COLO668 (cell line): ENCODE data around the gene MYEOV.

Experiments used
- DNase-seq: peaks from one replicate; lab custom pipeline; 2025; ENCODE audit not compliant: unreplicated experiment; lab: John Stamatoyannopoulos, UW

Gene MYEOV

DNA sequence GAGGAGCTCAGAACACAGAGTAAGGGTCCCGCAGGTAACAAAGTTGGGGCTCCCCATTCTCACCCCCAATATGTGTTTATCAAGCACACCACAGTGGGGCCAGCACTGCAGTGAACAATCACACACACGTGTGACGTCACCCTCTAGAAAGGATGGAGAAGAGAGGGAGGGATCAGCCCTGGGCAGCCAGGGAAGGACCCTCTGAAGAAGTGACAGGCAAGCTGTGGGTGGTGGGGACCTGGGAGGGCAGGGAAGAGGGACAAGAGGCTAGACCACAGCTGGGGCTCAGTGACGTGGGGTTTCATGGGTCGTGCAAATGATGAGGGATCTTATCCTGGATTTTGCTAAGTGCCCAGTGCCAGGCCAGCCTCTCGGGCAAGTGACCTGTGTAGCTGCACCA lies 28.7 kb upstream of the MYEOV start:
- no peak for DNase-seq

DNA sequence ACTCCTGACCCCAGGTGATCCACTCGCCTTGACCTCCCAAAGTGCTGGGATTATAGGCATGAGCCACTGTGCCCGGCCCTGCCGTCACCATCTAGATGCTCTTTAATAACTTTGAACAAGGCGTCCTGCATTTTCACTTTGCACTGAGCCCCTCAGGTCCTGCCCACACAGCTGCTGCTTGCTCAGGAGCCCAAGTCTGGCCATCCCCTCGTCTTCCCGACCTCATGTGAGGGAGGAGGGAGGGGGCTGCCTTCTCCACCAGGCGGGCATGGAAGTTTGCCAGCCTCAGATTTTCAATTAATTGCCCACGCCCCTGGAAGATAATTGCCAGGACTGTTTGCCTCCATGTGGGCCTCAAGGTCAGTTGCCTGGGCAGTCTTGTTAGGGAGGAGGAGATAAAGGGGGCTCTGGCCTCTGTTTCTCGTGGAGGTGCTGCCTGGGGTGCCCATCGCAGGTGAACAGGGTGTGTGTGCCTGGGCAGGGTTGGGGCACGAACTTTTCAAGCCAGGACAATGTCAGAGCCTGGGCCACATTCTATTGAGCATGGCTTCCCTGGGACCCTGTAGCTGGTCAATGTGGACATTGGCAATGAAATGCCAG lies 27.9 kb upstream of the MYEOV start:
- no peak for DNase-seq

DNA sequence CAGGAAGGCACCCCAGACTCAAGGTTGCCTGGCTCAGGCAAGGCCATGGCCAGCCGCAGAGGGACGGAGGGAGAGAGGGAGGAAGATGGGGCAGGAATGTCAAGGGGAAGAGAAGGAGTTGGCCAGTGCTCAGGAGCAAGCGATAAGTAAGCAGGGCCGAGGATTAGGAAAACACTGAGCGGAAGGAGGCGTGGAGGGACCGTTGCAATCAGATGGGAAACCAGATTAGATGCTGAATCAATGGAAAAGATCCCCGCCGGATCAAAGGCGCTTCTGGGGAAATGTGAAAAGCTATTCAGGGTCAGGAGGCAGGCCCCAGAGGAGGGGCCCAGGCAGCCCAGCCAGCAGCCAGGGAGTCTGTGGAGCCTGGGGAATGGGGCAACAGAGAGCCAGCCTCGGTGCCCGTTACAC lies 26.6 kb upstream of the MYEOV start:
- DNase-seq = no peak

DNA sequence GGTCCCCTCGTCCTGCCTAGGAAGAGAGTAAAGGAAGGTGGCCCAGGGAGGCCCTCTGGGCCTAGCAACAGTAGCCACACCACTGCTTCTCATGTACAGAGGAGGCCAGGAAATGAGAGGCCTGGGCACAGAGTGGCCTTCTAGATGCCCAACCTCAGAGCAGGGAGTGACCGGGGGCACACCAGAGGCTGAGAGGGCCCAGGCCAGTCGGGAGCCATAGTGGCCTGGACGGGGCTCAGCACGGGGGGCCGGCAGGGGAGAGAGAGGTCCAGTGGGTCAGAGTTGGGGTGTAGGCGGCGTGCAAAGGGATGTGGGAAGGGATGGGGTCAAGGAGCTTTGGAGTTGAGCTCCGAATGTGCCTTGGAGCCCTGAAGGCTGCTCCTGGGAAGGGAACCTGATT lies 25.0 kb upstream of the MYEOV start:
- no peak for DNase-seq

DNA sequence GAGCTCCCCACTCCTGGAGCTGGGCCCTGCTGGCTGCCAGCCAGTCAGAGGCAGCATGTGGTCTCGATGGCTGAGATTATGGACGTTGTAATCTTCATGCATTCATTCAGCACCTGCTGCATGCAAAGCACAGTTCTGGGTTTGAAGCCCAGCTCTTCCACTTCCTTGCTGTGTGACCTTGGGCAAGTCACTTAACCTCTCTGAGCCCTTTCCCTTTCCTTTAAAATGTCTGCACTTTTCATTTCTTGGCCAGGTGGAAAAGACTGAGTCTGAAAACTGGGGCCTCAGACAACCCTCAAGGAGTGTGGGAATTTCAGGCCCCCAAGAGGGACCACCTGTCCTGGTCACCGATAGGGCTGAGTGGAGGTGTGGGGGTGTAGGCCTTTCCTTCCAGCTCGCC lies 24.6 kb upstream of the MYEOV start:
- DNase-seq = no peak

DNA sequence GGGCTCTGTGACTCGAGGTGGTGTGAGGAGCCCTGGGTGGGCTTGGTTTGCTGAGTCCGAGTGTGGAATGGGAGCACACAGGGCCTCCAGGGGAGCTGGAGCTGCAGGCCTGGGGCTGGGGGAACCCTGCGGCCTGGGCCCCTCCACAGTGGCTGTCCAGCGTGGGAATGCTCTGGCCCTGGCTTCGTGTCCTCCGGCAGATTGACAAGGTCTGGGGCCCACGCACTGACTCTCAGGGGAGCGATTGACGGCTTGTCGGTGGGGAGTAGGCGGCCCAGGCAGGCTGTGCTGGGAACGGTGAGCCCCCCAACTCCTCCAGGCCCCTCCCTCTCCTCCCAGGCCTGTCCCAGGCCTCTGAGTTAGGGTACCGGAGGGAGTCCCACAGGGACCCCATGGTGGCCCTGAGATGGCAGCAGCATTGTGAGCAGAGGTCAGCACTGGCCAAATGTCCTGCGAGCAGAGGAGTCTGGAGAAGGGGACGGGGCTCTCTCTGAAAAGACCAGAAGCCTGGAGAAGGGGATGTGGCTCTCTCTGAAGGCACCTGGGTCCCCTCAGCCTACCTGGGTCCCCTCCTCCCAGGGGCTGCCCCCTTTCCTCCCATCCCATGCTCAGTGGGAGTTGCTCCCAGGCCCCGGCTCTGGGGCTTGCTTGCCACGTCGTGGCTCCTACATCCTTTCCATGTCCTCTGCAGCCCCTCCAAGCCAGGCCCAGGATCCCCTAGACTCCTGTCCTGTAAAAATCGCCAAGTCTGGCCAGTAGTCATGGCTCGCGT lies 23.8 kb upstream of the MYEOV start:
- no peak for DNase-seq

DNA sequence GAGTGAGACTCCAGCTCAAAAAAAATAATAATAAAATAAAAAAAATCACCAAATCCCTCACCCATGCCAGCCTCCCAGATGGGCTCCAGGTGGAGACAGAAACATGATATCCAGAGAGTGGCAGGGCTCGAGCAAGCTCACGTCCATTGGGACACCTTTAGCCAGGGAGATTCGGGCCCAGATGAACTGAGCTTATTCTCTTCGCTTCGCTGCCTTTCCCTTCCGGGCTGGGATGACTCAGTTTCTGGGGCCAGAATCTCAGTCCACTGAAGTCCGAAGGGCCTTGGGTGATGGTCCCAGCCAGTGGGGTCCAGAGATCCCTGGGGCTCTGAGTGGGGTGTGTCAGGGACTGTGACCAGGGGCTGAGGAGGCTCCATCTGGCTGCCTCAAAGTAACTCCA lies 23.0 kb upstream of the MYEOV start:
- no peak for DNase-seq

DNA sequence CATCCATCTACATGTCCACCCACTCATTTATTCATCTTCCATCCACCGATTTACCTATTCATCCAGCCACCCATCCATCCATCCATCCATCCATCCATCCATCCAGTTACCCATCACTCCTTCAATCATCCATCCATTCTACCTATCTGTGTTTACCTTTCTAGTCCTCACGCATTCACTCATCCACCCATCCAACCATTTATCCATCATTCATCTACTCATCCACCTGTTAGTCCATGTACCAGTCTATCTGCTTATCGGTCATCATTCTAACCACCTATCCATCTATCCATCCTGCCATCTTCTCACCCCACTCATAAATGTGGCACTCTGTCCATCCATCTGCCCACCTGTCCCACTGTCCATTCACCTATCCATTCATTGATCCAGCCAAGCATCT lies 21.9 kb upstream of the MYEOV start:
- DNase-seq = no peak

DNA sequence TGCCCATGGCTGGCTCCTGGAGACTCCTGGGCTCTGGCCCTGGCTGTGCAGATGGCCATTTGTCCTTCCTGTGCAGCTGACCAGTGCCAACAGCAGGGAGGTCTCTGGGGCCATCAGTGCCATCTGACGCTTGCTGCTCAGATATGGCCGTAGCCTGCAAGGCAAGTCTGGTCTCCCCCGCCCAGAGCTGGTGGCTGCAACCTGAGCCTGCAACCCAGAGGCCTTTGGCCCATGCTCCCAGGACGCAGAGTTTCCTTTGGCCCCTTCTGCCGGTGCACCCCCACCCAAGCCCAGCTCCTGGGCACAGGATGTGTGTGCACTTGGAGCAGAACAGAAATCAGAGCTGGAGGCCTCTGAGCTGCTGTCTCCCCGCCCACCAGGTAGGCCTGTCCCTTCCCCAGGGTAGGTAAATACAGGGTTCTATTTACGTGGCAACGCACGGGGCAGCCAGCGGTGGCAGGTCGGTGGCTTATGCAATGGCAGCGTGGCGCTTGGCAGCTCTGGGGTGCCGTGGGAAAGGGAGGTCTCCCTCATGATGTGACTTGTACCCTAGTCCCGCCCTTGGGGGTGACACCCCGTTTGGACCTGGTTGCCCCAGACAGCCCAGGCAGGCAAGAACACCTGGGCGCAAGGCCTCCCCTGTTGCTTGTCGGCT lies 21.0 kb upstream of the MYEOV start:
- DNase-seq = no peak

DNA sequence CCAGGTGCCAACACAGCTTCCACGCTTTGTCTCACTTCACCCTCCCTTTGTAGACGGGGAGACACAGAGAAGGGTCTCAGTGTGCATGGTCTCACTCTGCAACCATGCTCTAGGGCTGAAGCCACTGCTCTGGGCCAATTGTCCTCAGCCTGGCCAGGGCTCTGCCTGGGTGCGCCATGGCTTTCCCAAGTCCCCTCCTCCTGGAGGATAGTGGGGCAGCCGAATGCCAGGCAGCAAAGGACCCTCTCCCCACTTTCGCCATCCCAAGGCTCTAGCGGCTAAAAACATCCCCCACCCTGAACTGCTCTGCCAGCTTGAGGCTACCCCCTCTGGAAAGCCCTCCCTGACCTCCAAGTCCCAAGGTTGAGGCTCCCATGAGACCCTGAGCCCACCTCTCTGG lies 20.4 kb upstream of the MYEOV start:
- DNase-seq = no peak

DNA sequence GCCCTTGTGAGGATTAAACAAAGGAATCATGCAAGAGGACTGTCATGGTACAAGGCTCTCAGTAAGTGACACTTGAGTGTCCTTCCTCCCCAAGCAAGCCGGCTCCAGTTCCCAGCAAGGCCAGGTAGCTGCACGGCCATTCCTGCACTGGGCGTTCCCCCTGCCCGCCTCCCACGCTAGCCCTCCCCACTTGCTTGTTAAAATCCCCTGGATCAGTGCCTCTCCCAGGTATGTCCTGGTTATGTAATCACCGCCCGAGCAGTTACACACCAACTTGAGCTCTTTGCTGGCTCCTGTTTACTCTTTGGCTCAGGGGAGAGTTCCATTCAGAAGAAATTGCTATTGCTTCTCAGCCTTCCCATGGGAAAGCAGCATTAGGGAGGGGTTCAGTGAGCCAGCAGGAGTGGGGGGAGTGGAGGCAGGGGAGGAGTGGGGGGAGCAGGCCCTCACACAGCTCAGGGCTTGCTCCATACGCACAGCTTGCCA lies 19.4 kb upstream of the MYEOV start:
- DNase-seq = no peak

DNA sequence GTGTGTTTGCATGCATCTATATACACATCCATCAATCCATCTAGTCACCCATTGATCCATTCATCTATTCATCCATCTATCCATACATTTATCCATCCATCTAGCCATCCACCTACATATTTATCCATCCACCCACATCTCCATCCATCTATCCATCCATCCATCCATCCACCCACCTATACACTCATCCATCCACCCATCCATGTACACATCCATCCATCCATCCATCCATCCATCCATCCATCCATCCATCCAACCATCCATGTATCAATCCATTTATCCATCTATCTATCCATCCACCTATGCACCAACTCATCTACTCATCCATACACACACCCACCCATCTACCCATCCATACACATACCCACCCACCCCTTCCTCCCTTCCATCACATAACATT lies 18.8 kb upstream of the MYEOV start:
- DNase-seq = no peak

DNA sequence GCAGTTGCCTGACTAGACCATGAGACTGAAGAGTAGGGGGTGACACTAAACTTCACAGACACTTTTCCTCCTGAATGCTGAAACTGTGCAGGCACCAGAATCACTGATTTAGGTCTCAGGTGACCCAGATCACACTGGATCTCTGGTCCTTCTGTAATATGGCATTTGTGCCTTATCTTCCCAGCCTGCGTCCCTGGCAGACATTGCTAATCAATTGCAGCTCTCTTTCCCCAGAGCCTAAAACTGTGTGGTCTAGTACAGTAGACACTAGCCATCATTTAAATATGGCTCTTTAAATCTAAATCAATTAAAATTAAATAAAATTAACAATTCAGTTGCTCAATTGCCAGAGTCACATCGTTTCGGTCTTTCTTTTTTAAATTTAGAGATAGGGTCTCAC lies 17.8 kb upstream of the MYEOV start:
- DNase-seq = no peak

DNA sequence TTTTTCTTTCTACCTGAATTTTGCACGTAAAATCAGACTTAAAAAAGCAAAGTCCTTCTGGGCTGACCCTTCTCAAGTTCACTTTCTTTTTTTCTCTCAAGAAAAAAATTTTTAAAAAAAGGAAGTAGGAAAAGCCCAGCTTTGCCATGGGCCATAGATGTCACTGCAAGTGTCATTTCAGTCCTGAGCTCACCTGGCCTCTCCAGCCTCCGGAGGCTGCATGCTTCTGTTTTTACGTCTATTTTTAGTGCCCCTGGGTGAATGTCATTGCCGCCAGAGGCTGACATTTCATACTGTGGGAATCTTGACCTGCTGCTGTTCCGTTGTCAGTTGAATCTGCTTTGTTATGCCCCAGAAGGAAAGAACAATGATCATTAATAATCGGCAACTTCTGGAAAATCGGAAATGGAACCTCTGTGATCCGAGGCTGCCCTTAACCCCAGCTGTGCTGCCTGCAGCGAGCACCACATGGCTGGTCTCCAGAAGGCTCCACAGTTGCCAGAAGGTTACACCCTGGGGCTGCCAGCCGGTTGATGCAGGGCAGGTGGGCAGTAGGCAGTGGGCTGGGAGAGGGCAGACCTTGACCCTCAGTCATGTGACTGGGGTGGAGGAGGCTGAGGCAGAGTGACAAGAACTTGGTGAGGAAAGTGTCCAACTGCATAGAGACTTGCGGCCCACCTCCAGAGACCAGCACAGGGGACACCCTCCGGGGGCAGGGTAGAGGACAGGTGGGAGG lies 16.7 kb upstream of the MYEOV start:
- DNase-seq = no peak

DNA sequence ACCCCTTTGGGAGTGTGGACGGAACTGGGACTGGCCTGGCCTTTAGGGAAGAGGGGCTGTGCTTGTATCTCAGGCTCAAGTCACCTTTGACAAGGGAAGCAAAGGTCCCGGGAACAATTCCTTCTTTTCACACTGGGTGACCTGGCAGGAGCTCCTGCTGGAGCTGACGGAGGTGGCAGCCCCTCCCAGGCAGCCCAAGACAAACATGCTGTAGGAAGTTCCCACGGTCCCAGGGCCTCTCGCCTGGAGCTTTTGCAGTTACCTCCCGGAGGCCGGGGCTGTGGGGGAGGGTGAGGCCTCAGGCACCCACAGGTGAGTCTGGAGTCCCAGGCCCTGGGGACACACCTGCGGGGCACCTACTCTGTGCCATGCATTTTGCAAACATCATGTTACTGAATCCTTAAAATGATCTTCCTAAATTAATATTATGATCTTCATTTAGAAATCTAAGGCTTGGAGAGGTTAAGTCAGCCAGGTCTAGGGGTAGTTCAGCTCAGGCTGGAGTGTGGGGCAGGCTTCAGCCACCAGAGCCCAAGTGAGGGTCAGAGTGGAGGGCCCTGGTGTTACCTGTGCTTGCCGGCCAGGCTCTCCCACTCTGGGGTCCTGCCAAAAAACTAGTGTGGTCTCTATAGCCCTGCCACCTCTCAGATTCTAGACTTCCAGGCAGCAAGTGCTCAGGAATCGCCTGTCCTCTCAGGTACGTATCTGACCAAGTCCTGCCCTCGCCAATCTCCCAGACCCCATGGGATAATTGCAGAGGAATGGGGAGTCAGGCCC lies 15.7 kb upstream of the MYEOV start:
- DNase-seq = no peak

DNA sequence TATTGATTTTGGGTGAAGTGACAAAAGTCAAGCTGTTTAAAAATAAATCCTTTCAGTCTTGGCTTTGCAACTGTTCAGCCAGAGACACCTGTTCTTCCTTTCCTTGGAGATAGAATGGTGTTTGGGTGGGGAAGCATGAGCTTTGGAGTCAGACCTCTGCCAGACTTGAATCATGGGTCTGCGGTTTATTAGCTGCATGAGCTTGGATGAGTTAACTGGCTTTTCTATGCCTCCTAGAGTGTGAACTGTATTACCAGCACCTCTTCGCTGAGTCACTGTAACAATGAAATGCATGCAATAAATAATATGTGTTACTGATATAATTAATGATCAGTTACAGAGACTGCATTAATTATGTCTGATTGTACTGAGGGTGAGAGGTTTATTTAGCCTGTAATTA lies 13.5 kb upstream of the MYEOV start:
- DNase-seq = no peak

DNA sequence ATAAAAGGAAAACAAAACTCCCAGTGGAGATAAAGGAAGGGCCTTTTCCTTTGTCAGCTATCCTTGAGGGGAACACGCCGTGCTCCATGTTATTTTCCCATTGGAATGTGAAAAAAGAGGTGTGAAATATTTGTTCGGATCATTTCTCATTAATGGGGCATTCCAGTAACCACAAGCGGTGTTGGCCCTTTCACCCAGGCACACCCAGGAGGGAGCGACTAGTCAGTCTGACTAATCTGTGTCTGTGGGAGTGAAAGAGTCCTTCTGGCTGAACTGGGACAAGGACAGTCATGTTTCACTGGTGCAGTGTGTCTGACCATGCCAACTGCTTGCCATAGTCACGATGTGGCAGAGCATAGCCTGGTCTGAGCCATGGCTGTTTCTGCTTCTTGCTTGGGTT lies 13.0 kb upstream of the MYEOV start:
- DNase-seq = no peak

DNA sequence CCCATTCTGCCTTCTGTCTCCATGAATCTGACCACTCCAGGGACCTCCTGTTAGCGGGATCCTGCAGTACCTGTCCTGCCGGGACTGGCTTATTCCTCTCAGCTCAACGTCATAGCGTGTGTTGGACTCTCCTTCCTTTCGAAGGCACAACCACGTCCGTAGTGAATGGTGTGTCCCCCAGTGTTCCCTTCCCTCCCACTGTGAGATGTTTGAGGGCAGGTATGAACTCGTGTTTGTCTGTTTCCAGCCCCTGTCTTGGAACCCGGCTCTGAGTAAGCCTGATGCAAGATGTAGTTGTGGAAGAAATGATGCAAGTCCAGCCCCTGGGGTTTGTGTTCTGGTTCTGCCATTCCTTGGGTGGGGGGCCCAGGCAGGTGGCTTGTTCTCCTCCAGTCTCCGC lies 10.5 kb upstream of the MYEOV start:
- DNase-seq = no peak

DNA sequence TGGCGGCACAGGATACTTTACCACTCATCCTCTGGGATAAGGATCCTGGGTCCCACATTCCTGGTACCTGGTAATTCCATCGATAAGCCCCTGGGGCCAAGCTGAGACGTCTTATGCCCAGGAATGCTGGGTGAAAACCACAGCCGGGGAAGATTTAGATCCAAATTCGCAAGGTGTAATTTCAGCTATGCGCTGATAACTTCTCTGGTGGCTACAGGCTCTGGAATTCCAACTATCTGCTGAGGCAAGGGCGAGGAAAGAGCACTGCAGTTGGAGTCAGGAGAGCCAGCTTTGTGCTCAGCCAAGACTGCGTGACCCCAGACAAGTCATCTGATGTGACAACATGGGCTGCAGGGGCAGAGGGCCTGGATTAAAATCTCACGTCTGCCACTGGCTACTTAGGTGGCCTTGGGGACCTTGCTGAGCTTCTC lies 9.9 kb upstream of the MYEOV start:
- no peak for DNase-seq

DNA sequence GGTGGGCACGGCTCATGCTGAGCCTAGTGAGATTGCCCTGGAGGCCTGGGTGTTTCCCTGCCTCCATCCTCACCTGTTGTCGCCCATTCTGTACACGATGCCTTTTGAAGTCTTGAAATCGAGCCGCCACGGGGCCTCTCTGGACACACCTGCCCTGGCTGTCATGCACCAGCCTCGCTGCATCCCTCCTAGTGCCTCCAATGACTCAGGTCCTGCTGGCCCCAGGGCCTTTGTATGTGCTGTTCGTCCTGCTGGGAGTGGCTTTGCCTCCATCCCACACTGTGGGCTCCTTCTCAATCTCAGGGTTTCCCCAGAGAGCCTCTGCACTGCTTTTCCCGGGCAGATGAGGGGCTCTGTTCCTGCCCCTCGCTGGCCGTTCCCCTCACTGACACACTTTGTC lies 8.9 kb upstream of the MYEOV start:
- no peak for DNase-seq

DNA sequence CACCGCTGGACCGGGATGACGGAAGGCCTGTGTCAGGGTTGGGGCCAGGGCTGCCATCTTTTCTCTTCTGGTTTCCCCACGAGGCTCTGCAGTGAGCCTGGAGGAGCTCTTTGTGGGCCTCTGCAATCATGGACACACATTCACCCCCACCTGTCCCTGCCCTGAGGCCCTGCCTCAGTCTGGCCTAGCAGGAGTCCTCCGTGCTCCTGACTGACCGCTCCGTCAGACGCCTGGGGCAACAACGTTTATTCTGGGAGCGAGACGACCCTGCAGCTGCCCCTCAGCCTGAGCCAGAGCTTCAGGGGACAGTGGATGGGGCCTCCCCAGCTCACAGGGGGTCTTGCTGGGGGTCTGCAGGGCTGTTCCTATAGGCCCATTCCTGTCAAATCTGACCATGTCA lies 8.2 kb upstream of the MYEOV start:
- DNase-seq = no peak
